Testis (tissue), 3 donors: Measurements from ENCODE around the gene AGRN. TPM values are rescaled to one million over a fixed set of nuclear protein-coding genes. Genes with fewer than 3 reads are reported as not detected.

Experiments used
- DNase-seq: peaks from one replicate; pipeline ENCODE4 v3.0.0-alpha.2; 2019
- H3K27ac ChIP-seq, 2 donors: fragments of 200-600 bp; sonication (generic); one replicate each; pipeline ENCODE4 v1.5.1; 2019
- H3K27me3 ChIP-seq: fragments of 200-600 bp; sonication (generic); one replicate; pipeline ENCODE4 v1.5.1; 2019
- H3K36me3 ChIP-seq: fragments of 200-600 bp; sonication (generic); one replicate; pipeline ENCODE4 v1.5.1; 2017; ENCODE audit warnings: low read depth; ENCODE audit errors: missing control alignments
- H3K4me1 ChIP-seq: fragments of 200-600 bp; sonication (generic); one replicate; pipeline ENCODE4 v1.5.1; 2019
- H3K4me3 ChIP-seq, 2 donors: fragments of 200-600 bp; sonication (generic); one replicate each; pipeline ENCODE4 v1.5.1; 2017 to 2019
- H3K9me3 ChIP-seq: fragments of 200-600 bp; sonication (generic); one replicate; pipeline ENCODE4 v1.5.1; 2017
- POLR2A ChIP-seq: fragments of 450-650 bp; IDR thresholded peaks from one replicate; pipeline ENCODE4 v1.6.1; 2017; ENCODE audit warnings: antibody characterized with exemption, mild to moderate bottlenecking, moderate library complexity
- WGBS, 2 donors: methylation state at CpG; one replicate each; pipeline ENCODE4 v1.1.5; 2018; 5-methylcytosine and 5-hydroxymethylcytosine counted together
- intact Hi-C: fragments of 100-400 bp; cut with DNase I; formaldehyde crosslinking; loops from one replicate; pipeline ENCODE4 v1.15.1; 2023; ENCODE audit warnings: low total_unique reads
- polyA plus RNA-seq: library from polyadenylated mRNA; stranded (reverse); fragments of 350-450 nt; fragmentation: Illumina TruSeq; extraction: RNeasy Lipid Tissue Mini Kit (QIAGEN cat#74804); gene quantifications from one replicate; pipeline ENCODE4 v1.2.3, GENCODE V29; 2014; ENCODE audit warnings: low read depth, low replicate concordance; ENCODE audit not compliant: insufficient read depth
- total RNA-seq, 2 donors: library from RNA; depleted of rRNA; stranded (reverse); fragments of >200 nt; gene quantifications; one replicate each; pipeline ENCODE4 v1.2.3, GENCODE V29; 2016
- TF ChIP-seq, protein P1 (sequence below), 3 experiments: fragments of 450-650 bp in 2 of 3; fragments of 200-600 bp in 1 of 3; sonication (generic) in 1 of 3; IDR thresholded peaks; one replicate each; pipeline ENCODE4 v1.5.1; 2016 to 2019; ENCODE audit warnings: antibody characterized with exemption in 3 of 3, mild to moderate bottlenecking in 2 of 3, moderate library complexity in 1 of 3

The AGRN gene
- total and polyA plus RNA-seq, 3 donors from 2014 or later: 48.9 to 108 (median 99.4) TPM

DNA sequence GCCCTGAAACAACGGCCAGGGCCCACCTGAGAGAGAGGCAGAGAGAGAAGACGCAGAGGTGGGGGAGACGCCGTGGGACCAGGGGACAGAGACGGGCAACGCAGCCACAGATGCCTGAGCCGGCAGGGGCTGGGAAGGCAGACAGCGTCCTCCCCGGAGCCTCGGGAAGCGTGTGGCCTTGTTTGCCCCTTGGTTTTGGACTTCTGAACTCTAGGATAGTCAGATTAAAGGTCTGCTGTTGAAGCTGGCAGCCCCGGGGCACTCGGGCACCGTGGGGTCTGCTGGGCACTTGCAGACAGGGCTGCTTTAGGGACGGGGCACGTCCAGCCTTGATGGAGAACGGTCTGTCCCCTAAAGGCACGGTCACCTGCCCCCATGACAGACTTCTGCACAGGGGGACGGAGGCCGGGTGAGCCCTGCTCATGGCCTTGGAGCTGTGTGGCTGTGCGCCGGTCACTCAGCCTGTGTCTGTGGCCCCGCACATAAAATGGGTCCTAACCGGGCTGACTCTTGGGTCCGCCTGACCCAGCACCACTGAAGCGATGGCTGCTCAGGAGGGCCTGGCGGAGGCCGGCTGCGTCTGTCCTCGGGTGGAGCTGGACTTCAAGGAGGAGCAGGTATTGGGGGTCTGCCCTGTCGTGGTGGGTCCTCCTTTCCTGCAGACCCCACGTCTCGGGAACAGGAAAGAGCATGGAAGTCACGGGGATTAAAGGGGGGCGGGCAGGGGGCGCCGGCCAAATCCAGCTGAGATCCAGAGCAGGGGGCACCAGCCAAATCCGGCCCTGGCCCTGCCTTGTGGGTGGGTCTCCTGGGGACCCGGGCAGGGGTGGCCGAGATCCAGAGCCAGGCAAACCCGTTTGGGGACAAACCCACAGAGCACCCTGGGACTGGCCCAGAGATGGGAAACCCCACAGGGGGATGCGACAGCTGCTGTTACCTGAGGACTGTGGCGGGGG lies 63.8 kb downstream of the AGRN start:
- Histone ChIP-seq H3K4me3 (no peak overlapping the region), H3K27ac (no peak overlapping the region), H3K36me3 (no peaks in the 10 kb centered on the region), H3K9me3 (no peaks in the 10 kb centered on the region), H3K4me1 (peaks cover 12% of the 10 kb centered on the region), H3K27me3 (no peaks in the 10 kb centered on the region)
- peak; percentile 12 for DNase-seq
- WGBS, 2 donors: 94 to 96% methylated on average over 21 to 43 of the region's 43 CpGs
- TF ChIP-seq, protein P1, sequence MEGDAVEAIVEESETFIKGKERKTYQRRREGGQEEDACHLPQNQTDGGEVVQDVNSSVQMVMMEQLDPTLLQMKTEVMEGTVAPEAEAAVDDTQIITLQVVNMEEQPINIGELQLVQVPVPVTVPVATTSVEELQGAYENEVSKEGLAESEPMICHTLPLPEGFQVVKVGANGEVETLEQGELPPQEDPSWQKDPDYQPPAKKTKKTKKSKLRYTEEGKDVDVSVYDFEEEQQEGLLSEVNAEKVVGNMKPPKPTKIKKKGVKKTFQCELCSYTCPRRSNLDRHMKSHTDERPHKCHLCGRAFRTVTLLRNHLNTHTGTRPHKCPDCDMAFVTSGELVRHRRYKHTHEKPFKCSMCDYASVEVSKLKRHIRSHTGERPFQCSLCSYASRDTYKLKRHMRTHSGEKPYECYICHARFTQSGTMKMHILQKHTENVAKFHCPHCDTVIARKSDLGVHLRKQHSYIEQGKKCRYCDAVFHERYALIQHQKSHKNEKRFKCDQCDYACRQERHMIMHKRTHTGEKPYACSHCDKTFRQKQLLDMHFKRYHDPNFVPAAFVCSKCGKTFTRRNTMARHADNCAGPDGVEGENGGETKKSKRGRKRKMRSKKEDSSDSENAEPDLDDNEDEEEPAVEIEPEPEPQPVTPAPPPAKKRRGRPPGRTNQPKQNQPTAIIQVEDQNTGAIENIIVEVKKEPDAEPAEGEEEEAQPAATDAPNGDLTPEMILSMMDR (IDR thresholded peaks at IDR 0.05): no peak
- no peak for TF ChIP-seq POLR2A
- intact Hi-C loops: no loop called here

DNA sequence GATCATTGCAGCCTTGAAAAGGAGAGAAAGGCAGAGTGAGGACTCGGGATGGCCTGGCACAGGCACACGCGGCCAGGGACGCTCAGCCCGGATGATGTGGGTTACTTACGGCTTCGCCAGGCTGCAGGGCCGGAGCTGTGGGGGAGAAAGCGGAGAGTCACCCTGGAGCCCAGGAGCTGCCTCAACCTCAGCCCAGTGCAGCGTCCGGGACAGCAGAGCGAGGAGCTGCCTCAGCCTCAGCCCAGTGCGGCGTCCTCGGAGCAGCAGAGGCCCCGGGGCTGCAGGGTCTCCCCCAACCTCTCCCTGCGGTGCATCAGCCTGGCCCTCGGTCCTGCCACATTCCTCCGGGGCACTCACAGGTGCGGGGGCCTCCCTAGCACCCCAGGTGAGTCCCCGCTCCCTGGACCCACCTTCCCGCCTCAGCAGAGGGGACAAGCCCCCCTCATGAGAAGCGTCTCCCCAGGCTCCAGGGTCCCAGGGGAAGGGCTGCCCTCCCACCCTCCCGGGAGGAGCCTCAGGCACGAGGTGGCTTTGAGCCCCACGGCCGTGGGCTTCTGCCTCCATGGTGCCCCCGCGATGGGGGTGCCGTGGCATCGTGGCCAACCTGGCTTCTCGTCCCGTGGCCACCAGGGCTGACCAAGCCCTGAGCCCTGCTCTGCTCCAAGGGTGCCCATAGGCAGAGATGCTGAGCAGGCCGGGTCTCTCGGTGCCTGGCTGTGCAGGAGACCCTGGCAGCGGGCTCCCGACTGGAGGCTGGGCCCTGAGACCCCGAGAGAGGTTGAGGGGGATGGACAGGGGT lies 64.7 kb downstream of the AGRN start:
- Histone ChIP-seq H3K27ac (no peak overlapping the region), H3K9me3 (no peaks in the 10 kb centered on the region), H3K36me3 (no peaks in the 10 kb centered on the region), H3K4me1 (peaks cover 9% of the 10 kb centered on the region), H3K4me3 (no peak overlapping the region), H3K27me3 (no peaks in the 10 kb centered on the region)
- 95 to 100% methylated on average over 12 to 38 of the region's 38 CpGs for WGBS, 2 donors
- DNase-seq: peak; percentile 3
- TF ChIP-seq, protein P1 (IDR thresholded peaks at IDR 0.05): no peak
- no peak for TF ChIP-seq POLR2A
- intact Hi-C loops: no loop called here

DNA sequence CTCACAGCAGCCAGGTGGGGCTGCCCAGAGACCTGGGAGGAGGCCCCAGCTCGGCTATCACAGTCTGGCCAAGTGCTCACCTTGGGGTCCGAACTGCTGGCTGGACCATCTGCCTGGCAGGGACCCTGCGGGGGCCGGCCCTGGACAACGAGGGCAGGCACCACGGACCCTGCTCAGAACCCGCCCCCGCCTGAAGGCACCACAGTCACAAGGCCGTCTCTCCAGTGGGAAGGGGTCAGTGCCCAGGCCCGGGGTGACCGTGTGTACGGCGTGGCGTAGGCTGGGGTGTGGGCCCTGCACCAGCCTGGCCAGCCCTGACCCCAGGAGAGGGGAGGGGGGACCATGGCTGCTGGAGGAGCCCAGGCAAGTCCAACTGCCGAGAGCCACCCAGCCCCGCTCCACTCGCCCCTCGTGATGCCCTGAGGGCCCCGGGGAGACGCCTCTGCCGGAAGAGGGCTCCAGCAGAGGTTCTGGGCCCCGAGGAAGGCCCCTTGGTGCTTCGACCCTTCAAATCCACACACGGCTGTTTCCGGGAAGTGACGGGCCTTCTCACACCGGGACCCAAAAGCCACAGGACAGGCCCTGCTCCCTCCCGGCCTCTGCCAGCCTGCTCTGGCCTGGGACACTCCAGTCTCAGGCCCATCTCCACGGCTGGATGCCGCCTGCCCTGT lies 65.4 kb downstream of the AGRN start:
- Histone ChIP-seq H3K27me3 (no peaks in the 10 kb centered on the region), H3K4me3 (no peak overlapping the region), H3K36me3 (no peaks in the 10 kb centered on the region), H3K9me3 (no peaks in the 10 kb centered on the region), H3K4me1 (peaks cover 2% of the 10 kb centered on the region), H3K27ac (no peak overlapping the region)
- intact Hi-C loops: no loop called here
- TF ChIP-seq POLR2A: no peak
- TF ChIP-seq, protein P1 (IDR thresholded peaks at IDR 0.05): no peak
- no peak for DNase-seq
- 92 to 98% methylated on average over 15 to 30 of the region's 30 CpGs for WGBS, 2 donors

DNA sequence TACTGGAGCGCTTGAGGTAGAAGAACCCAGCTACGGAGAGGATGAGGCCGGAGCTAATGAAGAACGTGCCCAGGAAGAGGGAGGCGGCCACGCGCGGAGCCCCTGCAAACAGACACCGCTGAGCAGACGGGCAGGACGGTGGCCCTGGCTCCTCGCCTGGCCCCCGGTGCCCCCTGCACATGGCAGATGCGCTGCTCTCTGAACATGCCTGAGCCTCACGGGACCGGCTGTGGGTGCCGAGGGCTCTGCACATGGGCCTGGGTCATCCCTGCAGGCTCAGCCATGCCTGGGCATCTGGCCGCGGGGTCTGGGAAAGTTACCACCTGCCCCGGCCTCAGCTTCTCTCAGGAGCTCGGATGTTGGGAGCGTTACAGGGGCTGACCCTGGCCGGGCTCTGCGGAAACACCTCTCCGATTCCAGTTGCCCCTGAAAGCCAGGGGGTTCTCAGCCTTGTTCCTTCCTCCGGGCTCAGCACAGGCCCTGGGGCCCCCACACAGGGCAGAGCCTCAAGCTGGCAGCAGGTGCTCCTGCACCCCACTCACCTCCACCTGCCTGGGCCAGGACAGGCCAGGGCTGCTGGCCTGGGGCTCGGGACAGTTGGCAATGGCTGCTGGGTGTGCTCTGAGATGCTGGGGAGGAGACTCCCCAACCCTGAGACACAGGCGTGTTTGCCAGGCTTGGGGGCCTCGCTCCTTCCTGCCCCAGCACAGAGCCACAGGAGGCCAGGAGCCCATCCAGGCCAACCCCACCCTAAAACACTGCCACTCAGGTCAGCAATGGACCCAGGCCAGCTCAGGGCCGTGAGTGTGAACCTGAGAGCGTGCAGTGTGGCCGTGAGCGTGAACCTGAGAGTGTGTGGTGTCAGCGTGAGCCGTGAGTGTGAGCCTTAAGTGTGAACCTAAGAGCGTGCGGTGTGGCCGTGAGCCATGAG lies 66.3 kb downstream of the AGRN start:
- no peak for DNase-seq
- Histone ChIP-seq H3K4me3 (no peak overlapping the region), H3K27ac (no peak overlapping the region), H3K27me3 (no peaks in the 10 kb centered on the region), H3K36me3 (no peaks in the 10 kb centered on the region), H3K9me3 (no peaks in the 10 kb centered on the region), H3K4me1 (no peaks in the 10 kb centered on the region)
- TF ChIP-seq, protein P1 (IDR thresholded peaks at IDR 0.05): no peak
- no peak for TF ChIP-seq POLR2A
- 96 to 99% methylated on average over 30 to 37 of the region's 38 CpGs for WGBS, 2 donors
- intact Hi-C loops: no loop called here
